ENCODE results near the gene SLC6A11. TPM values are rescaled to one million over a fixed set of nuclear protein-coding genes. Genes with fewer than 3 reads are reported as not detected.

Gene SLC6A11
- total and polyA plus RNA-seq, 2 experiments from 2014 or later = 0.18 TPM; not detected in 1

DNA sequence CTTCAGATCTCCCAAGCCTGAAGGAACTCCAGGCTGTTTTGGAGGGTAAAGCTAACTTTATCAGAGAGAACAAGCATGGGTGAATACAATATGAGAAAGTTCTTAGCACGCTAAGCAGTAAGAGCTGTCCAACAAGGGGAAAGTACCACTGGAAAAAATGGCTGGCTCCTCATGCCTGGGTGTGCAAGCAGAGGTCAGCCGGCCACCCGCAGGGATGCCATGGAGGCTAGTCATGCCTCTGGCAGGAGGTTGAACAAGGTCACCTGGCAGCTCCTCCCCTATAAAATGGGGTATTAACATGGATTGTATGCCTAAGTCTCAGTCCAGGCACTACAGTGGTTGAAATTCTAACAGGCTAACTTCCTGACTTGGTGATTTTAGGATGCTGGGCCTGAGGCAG is 101.1 kb downstream of the SLC6A11 start:
- Histone ChIP-seq H3K27ac (no peak overlapping the region), H3K36me3 (no peaks in the 10 kb centered on the region), H3K4me1 (ENCODE audit: low read depth) (no peaks in the 10 kb centered on the region), H3K9me3 (ENCODE audit: low read depth) (no peaks in the 10 kb centered on the region), H3K27me3 (peaks cover 12% of the 10 kb centered on the region), H3K4me3 (no peak overlapping the region)
- peak in 1 of 2 donors; percentile 8 for DNase-seq (ENCODE audit: low read depth in 1 of 2, low spot score in 1 of 2)
- TF ChIP-seq, protein P1, sequence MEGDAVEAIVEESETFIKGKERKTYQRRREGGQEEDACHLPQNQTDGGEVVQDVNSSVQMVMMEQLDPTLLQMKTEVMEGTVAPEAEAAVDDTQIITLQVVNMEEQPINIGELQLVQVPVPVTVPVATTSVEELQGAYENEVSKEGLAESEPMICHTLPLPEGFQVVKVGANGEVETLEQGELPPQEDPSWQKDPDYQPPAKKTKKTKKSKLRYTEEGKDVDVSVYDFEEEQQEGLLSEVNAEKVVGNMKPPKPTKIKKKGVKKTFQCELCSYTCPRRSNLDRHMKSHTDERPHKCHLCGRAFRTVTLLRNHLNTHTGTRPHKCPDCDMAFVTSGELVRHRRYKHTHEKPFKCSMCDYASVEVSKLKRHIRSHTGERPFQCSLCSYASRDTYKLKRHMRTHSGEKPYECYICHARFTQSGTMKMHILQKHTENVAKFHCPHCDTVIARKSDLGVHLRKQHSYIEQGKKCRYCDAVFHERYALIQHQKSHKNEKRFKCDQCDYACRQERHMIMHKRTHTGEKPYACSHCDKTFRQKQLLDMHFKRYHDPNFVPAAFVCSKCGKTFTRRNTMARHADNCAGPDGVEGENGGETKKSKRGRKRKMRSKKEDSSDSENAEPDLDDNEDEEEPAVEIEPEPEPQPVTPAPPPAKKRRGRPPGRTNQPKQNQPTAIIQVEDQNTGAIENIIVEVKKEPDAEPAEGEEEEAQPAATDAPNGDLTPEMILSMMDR (IDR thresholded peaks at IDR 0.05; ENCODE audit: low read depth, low read length) = no peak

DNA sequence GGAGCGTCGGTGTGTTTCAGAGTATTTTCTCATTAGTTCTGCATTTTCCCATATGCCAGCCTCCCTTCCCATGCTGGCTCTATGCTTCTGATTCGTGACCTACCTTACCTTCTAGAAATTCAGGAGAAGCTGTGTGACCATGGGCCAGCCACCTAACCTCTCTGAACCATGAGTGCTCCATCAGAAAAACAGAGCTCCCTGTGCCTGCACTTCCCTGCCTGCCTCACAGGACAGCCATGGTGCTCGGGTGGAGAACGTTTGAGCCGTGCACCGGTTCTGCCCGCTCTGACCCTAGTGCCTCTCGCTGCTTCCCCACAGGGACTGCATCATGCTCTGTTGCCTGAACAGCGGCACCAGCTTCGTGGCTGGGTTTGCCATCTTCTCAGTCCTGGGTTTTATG is 102.0 kb downstream of the SLC6A11 start:
- Histone ChIP-seq H3K27ac (no peak overlapping the region), H3K9me3 (ENCODE audit: low read depth) (no peaks in the 10 kb centered on the region), H3K4me1 (ENCODE audit: low read depth) (no peaks in the 10 kb centered on the region), H3K27me3 (peaks cover 19% of the 10 kb centered on the region), H3K36me3 (no peaks in the 10 kb centered on the region), H3K4me3 (no peak overlapping the region)
- TF ChIP-seq, protein P1 (IDR thresholded peaks at IDR 0.05; ENCODE audit: low read depth, low read length) = no peak
- no peak for DNase-seq (ENCODE audit: low read depth in 1 of 2, low spot score in 1 of 2)

DNA sequence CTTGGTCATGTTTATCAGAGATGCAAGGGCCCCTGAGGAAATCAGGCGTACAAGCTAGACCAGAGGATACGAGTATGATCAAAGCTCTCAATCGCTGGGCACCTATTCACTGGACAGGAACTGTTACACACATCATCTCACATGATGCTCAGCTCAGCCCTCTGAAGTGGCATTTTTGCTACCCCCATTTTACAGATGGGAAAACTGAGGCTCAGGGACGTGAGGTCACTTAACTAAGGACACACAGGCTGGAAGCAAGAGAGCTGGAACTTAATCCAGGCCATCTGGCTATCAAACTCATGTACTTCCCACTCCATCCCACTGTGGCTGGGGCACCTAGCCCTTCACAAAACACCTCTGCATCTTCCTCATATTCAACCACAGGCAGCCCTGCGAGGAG is 103.6 kb downstream of the SLC6A11 start:
- Histone ChIP-seq H3K27ac (no peak overlapping the region), H3K36me3 (no peaks in the 10 kb centered on the region), H3K9me3 (ENCODE audit: low read depth) (no peaks in the 10 kb centered on the region), H3K4me1 (ENCODE audit: low read depth) (no peaks in the 10 kb centered on the region), H3K4me3 (no peak overlapping the region), H3K27me3 (peaks cover 19% of the 10 kb centered on the region)
- DNase-seq (ENCODE audit: low read depth in 1 of 2, low spot score in 1 of 2) = no peak
- TF ChIP-seq, protein P1 (IDR thresholded peaks at IDR 0.05; ENCODE audit: low read depth, low read length) = no peak

DNA sequence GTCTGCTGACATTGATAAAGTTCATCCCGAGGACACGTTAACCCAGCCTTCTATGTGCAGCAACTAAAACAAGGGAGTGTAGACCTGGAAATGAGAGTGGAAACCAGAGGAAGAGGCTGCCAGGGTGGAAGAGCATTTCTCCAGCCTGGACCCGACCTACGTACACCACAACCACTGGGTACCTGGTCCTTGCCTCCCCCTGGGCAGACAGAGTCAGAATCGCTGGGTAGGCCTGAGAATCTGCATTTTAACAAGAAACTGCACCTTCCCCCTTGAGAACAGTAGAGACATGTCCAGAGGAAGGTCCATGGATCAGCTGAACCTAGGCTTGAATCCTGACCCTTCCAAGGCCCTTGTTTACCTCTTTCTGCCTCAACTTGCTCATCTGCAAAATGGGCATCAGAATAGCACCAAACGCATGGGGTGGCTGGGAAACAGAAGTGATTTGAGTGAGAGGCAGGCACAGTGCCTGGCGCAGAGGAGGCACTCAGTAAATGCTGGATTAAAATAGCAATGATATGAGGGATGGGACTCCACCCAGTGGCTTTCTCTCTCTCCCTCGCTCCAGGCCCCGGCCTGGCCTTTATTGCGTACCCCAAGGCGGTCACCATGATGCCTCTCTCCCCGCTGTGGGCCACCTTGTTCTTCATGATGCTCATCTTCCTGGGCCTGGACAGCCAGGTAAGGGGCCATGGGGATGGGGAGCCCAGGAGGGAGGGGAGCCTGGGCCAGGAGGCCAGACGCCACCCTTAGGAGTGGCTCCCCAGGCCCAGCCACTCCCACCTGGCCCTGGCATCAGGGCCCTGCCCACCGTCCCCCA is 109.6 kb downstream of the SLC6A11 start:
- no peak overlapping the region for H3K27ac ChIP-seq
- no peaks in the 10 kb centered on the region for H3K4me1 ChIP-seq (ENCODE audit: low read depth)
- H3K4me3 ChIP-seq = no peak overlapping the region
- TF ChIP-seq, protein P1 (IDR thresholded peaks at IDR 0.05; ENCODE audit: low read depth, low read length) = no peak
- no peaks in the 10 kb centered on the region for H3K36me3 ChIP-seq
- H3K27me3 ChIP-seq = peaks cover 15% of the 10 kb centered on the region
- no peaks in the 10 kb centered on the region for H3K9me3 ChIP-seq (ENCODE audit: low read depth)
- DNase-seq (ENCODE audit: low read depth in 1 of 2, low spot score in 1 of 2) = no peak

DNA sequence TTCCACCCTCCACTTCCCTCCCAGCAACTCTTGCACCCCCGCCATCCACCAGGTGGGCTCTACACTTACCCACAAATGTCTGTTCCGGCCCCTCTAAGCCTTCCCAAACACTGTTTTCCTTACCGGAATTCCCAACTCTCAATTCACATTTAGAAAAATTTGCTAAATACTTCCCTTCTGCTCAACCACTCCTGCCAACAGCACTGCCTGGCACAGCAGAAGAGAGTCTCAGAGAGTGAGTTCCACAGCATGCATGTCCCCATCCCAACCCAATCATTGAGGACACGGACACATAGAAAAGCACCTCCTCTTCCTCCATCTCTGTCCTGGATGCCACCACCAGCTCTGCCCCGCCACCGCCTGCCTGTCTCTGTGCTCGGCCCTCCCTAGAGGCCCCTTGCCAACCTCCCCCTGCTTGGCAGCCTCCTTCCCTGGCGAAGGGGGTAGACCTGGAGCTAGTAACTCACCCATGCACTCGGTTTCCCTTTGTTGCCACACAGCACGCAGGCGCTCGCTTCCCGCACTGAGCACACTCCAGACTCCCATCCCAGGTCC is 110.3 kb downstream of the SLC6A11 start:
- no peak for DNase-seq (ENCODE audit: low read depth in 1 of 2, low spot score in 1 of 2)
- TF ChIP-seq, protein P1 (IDR thresholded peaks at IDR 0.05; ENCODE audit: low read depth, low read length) = no peak
- Histone ChIP-seq H3K9me3 (ENCODE audit: low read depth) (no peaks in the 10 kb centered on the region), H3K4me1 (ENCODE audit: low read depth) (no peaks in the 10 kb centered on the region), H3K27me3 (peaks cover 10% of the 10 kb centered on the region), H3K27ac (no peak overlapping the region), H3K4me3 (no peak overlapping the region), H3K36me3 (no peaks in the 10 kb centered on the region)

Measured in cardiac muscle cell (in vitro differentiated cells and primary cell).